ENCODE measurements around the gene NFASC.
A peak's percentile ranks its signal among the peaks of the same experiment; 100 is the strongest.

Gene NFASC

DNA sequence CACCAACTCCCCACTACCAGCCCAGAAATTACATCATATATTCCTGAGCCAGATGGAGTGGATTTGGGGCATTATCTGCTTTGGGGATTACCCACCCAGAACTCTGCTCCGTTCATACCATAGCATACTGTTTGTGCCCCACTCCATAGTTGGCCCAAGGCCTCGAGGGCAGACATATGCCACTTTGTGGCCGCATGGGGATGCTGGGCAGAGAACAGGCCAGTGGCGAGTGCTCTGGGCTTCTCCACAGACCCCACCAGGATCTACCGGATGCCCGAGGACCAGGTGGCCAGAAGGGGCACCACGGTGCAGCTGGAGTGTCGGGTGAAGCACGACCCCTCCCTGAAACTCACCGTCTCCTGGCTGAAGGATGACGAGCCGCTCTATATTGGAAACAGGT is 104.4 kb downstream of the NFASC start:
- TF ChIP-seq, protein P1, sequence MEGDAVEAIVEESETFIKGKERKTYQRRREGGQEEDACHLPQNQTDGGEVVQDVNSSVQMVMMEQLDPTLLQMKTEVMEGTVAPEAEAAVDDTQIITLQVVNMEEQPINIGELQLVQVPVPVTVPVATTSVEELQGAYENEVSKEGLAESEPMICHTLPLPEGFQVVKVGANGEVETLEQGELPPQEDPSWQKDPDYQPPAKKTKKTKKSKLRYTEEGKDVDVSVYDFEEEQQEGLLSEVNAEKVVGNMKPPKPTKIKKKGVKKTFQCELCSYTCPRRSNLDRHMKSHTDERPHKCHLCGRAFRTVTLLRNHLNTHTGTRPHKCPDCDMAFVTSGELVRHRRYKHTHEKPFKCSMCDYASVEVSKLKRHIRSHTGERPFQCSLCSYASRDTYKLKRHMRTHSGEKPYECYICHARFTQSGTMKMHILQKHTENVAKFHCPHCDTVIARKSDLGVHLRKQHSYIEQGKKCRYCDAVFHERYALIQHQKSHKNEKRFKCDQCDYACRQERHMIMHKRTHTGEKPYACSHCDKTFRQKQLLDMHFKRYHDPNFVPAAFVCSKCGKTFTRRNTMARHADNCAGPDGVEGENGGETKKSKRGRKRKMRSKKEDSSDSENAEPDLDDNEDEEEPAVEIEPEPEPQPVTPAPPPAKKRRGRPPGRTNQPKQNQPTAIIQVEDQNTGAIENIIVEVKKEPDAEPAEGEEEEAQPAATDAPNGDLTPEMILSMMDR (IDR thresholded peaks at IDR 0.05; ENCODE audit: insufficient read depth, low read depth, low read length, missing control alignments) = no peak
- no peak for DNase-seq (ENCODE audit: low read depth)
- no peak overlapping the region for H3K4me3 ChIP-seq (ENCODE audit: low read length)

DNA sequence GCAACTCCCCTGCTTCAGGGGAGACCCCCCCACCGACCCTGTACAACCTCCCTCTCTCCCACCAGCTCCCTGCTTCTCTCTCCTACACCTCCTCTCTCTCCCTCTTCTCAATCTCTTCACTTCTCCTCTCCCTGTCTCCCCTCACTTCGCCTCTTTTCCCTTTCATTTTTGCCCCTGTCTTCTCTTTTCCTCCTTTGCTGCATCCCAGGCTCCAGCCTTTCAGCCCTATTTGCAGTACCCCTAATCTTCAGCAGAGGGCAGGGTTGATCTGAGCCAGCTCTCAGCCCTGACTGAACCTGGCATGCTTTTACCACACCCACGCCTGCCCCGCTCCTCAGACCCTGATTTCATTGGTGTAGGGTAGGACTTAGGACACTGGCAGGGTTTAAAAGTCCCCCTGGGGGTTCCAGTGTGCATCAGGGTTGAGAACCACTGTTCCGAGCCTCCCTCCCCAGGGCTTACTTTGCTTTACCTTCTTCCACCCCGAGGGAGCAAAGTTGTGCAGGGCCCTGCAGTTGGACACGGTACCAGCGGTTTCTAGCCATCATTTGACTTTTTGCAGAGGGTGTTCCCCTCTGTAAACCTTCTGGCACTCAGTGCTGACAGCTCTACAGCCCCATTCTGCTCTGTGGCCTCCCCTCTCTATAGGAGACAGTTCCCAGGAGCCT is 105.0 kb downstream of the NFASC start:
- DNase-seq (ENCODE audit: low read depth) = peak; percentile 54
- no peak overlapping the region for H3K4me3 ChIP-seq (ENCODE audit: low read length)
- TF ChIP-seq, protein P1 (IDR thresholded peaks at IDR 0.05; ENCODE audit: insufficient read depth, low read depth, low read length, missing control alignments) = peak; percentile 90

GRCh38 chr1:204976646-204977045 is 106.0 kb downstream of the NFASC start:
- no peak for DNase-seq (ENCODE audit: low read depth)
- TF ChIP-seq, protein P1 (IDR thresholded peaks at IDR 0.05; ENCODE audit: insufficient read depth, low read depth, low read length, missing control alignments) = no peak
- H3K4me3 ChIP-seq (ENCODE audit: low read length) = no peak overlapping the region

- H3K4me3 ChIP-seq (ENCODE audit: low read length) = no peak overlapping the region
- no peak for DNase-seq (ENCODE audit: low read depth)
- TF ChIP-seq, protein P1 (IDR thresholded peaks at IDR 0.05; ENCODE audit: insufficient read depth, low read depth, low read length, missing control alignments) = no peak
Observed at GRCh38 chr1:204977318-204977717, 106.7 kb downstream of the NFASC start.

- DNase-seq (ENCODE audit: low read depth) = no peak
- H3K4me3 ChIP-seq (ENCODE audit: low read length) = no peak overlapping the region
- TF ChIP-seq, protein P1 (IDR thresholded peaks at IDR 0.05; ENCODE audit: insufficient read depth, low read depth, low read length, missing control alignments) = no peak
Observed at GRCh38 chr1:204978782-204979181, 108.1 kb downstream of the NFASC start.

DNA sequence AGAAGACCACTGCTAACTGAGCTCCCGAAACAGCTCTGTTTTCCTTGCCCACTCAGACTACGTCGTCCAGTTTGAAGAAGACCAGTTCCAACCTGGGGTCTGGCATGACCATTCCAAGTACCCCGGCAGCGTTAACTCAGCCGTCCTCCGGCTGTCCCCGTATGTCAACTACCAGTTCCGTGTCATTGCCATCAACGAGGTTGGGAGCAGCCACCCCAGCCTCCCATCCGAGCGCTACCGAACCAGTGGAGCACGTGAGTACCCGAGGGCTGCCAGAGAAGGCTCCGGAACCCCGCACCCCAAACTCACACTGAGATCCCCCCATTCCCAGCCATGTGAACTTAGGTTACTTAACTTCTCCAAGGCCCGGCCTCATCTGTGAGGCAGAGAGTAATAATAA is 108.6 kb downstream of the NFASC start:
- TF ChIP-seq, protein P1 (IDR thresholded peaks at IDR 0.05; ENCODE audit: insufficient read depth, low read depth, low read length, missing control alignments) = no peak
- H3K4me3 ChIP-seq (ENCODE audit: low read length) = no peak overlapping the region
- no peak for DNase-seq (ENCODE audit: low read depth)

Measured in epithelial cell of esophagus (primary cell).